Measurements from ENCODE around the gene RHOT2.

RHOT2 gene

GRCh38 chr16:716768-717325 is 48.9 kb downstream of the RHOT2 start:
- DNase-seq = no peak

- DNase-seq = no peak
These were observed 49.7 kb downstream of the RHOT2 start for GRCh38 chr16:717450-718245.

- no peak for DNase-seq
These were observed 50.5 kb downstream of the RHOT2 start for GRCh38 chr16:718389-718788.

- no peak for DNase-seq
These were observed 51.0 kb downstream of the RHOT2 start for GRCh38 chr16:718922-719321.

- DNase-seq = no peak
These were observed 52.0 kb downstream of the RHOT2 start for GRCh38 chr16:719815-720446.

- DNase-seq = peak in 1 of 2 donors; percentile 53
These were observed 52.6 kb downstream of the RHOT2 start for GRCh38 chr16:720447-720989.

- DNase-seq = peak; percentile 57 to 79
These were observed 53.2 kb downstream of the RHOT2 start, which contains the start of gene ANTKMT for GRCh38 chr16:720990-721764. TSS of gene ANTKMT (plus strand) at chr16:721146. CDS start at chr16:721275, 129 bp downstream.

GRCh38 chr16:721765-722540 is 54.0 kb downstream of the RHOT2 start:
- DNase-seq = no peak

GRCh38 chr16:722835-723633 is 55.1 kb downstream of the RHOT2 start:
- DNase-seq = no peak

GRCh38 chr16:723695-724094 is 55.8 kb downstream of the RHOT2 start:
- DNase-seq = no peak
